Activated CD4-positive, alpha-beta T cell treated with anti-CD3 and anti-CD28 coated beads, Interleukin-2, amount 10 ng/mL, durations not matched to agents 24 days and 14 days (primary cell): ENCODE measurements around the gene SERTAD4. TPM values are rescaled to one million over a fixed set of nuclear protein-coding genes. Genes with fewer than 3 reads are reported as not detected.
"Not testable (repeated sequence)": the region's sequence is repeated elsewhere in the genome, so short reads cannot be mapped to it uniquely, and the experiment has no call there.

Experiments used
- DNase-seq: peaks from one replicate; pipeline ENCODE4 v3.0.0; 2022
- H3K27ac Mint-ChIP-seq: one replicate; pipeline ENCODE4 v1.8.0; 2022; ENCODE audit warnings: mild to moderate bottlenecking, mixed read lengths
- H3K27me3 Mint-ChIP-seq: one replicate; pipeline ENCODE4 v1.8.0; 2022; ENCODE audit warnings: mixed read lengths
- H3K36me3 Mint-ChIP-seq: one replicate; pipeline ENCODE4 v1.8.0; 2022; ENCODE audit warnings: low read depth, mild to moderate bottlenecking, mixed read lengths
- H3K4me1 Mint-ChIP-seq: one replicate; pipeline ENCODE4 v1.8.0; 2021; ENCODE audit warnings: mixed read lengths
- H3K4me3 Mint-ChIP-seq: one replicate; pipeline ENCODE4 v1.8.0; 2022; ENCODE audit warnings: mild to moderate bottlenecking, moderate library complexity, mixed read lengths
- H3K9me3 Mint-ChIP-seq: one replicate; pipeline ENCODE4 v1.8.0; 2021; ENCODE audit warnings: mixed read lengths
- intact Hi-C: fragments of 100-400 bp; cut with micrococcal nuclease; formaldehyde crosslinking; loops from one replicate; pipeline ENCODE4 v1.15.1; 2023
- total RNA-seq: library from RNA; stranded (reverse); gene quantifications from 2 replicates; pipeline ENCODE4 v1.2.3, GENCODE V29; 2022

The SERTAD4 gene
- total RNA-seq, 1 donor from 2014 or later: not detected

GRCh38 chr1:210260096-210260495 is 27.5 kb downstream of the SERTAD4 start:
- peaks cover 12% of the 10 kb centered on the region for H3K27me3 Mint-ChIP-seq

GRCh38 chr1:210262167-210262896 is 29.7 kb downstream of the SERTAD4 start:
- H3K4me1 Mint-ChIP-seq: no peaks in the 10 kb centered on the region
- intact Hi-C loops: no loop called here

More at GRCh38 chr1:210260096-210260495, 27.5 kb downstream of the SERTAD4 start:
- no peak for DNase-seq
- Mint-ChIP-seq H3K9me3 (no peaks in the 10 kb centered on the region), H3K4me1 (no peaks in the 10 kb centered on the region), H3K4me3 (no peak overlapping the region), H3K36me3 (no peaks in the 10 kb centered on the region), H3K27ac (no peak overlapping the region)
- intact Hi-C loops: no loop called here

GRCh38 chr1:210262897-210263272 is 30.3 kb downstream of the SERTAD4 start:
- H3K4me3 Mint-ChIP-seq: no peak overlapping the region
- intact Hi-C loops: no loop called here

More at GRCh38 chr1:210262167-210262896, 29.7 kb downstream of the SERTAD4 start:
- Mint-ChIP-seq H3K27ac (no peak overlapping the region), H3K27me3 (peaks cover 7% of the 10 kb centered on the region), H3K4me3 (no peak overlapping the region), H3K9me3 (no peaks in the 10 kb centered on the region), H3K36me3 (no peaks in the 10 kb centered on the region)
- no peak for DNase-seq

GRCh38 chr1:210263963-210264362 is 31.4 kb downstream of the SERTAD4 start:
- H3K4me1 Mint-ChIP-seq: no peaks in the 10 kb centered on the region
- no peaks in the 10 kb centered on the region for H3K9me3 Mint-ChIP-seq
- no peak overlapping the region for H3K4me3 Mint-ChIP-seq
- H3K27ac Mint-ChIP-seq: no peak overlapping the region
- no peaks in the 10 kb centered on the region for H3K36me3 Mint-ChIP-seq
- intact Hi-C loops: no loop called here
- no peak for DNase-seq
- H3K27me3 Mint-ChIP-seq: peaks cover 6% of the 10 kb centered on the region

More at GRCh38 chr1:210262897-210263272, 30.3 kb downstream of the SERTAD4 start:
- H3K36me3 Mint-ChIP-seq: no peaks in the 10 kb centered on the region
- no peak for DNase-seq
- H3K4me1 Mint-ChIP-seq: no peaks in the 10 kb centered on the region
- peaks cover 5% of the 10 kb centered on the region for H3K27me3 Mint-ChIP-seq
- no peak overlapping the region for H3K27ac Mint-ChIP-seq
- H3K9me3 Mint-ChIP-seq: no peaks in the 10 kb centered on the region

GRCh38 chr1:210264496-210265380 is 32.1 kb downstream of the SERTAD4 start:
- no peaks in the 10 kb centered on the region for H3K4me1 Mint-ChIP-seq
- no peak overlapping the region for H3K4me3 Mint-ChIP-seq
- no peak overlapping the region for H3K27ac Mint-ChIP-seq
- peaks cover 3% of the 10 kb centered on the region for H3K27me3 Mint-ChIP-seq
- intact Hi-C loops: no loop called here
- no peaks in the 10 kb centered on the region for H3K36me3 Mint-ChIP-seq
- DNase-seq: no peak
- H3K9me3 Mint-ChIP-seq: no peaks in the 10 kb centered on the region

GRCh38 chr1:210265392-210265955 is 32.9 kb downstream of the SERTAD4 start:
- intact Hi-C loops, H3K9me3 Mint-ChIP-seq, H3K27me3 Mint-ChIP-seq, H3K4me1 Mint-ChIP-seq, H3K36me3 Mint-ChIP-seq, DNase-seq, H3K4me3 Mint-ChIP-seq, H3K27ac Mint-ChIP-seq: not testable (repeated sequence)

- Mint-ChIP-seq H3K27me3 (peaks cover 9% of the 10 kb centered on the region), H3K4me3 (no peak overlapping the region), H3K4me1 (no peaks in the 10 kb centered on the region), H3K36me3 (no peaks in the 10 kb centered on the region), H3K27ac (no peak overlapping the region), H3K9me3 (no peaks in the 10 kb centered on the region)
- no peak for DNase-seq
- intact Hi-C loops: no loop called here
Observed at GRCh38 chr1:210269981-210270380, 37.4 kb downstream of the SERTAD4 start.

- H3K4me1 Mint-ChIP-seq: no peaks in the 10 kb centered on the region
- DNase-seq: no peak
Observed at GRCh38 chr1:210272666-210273065, 40.1 kb downstream of the SERTAD4 start.

GRCh38 chr1:210280221-210280620 is 47.6 kb downstream of the SERTAD4 start:
- Mint-ChIP-seq H3K27me3 (peaks cover 9% of the 10 kb centered on the region), H3K36me3 (no peaks in the 10 kb centered on the region), H3K4me3 (no peak overlapping the region), H3K4me1 (no peaks in the 10 kb centered on the region), H3K27ac (no peak overlapping the region), H3K9me3 (peaks cover 7% of the 10 kb centered on the region)
- intact Hi-C loops: no loop called here
- no peak for DNase-seq

More at GRCh38 chr1:210272666-210273065, 40.1 kb downstream of the SERTAD4 start:
- H3K4me3 Mint-ChIP-seq: no peak overlapping the region
- peaks cover 7% of the 10 kb centered on the region for H3K27me3 Mint-ChIP-seq
- H3K9me3 Mint-ChIP-seq: no peaks in the 10 kb centered on the region
- intact Hi-C loops: no loop called here
- no peaks in the 10 kb centered on the region for H3K36me3 Mint-ChIP-seq
- H3K27ac Mint-ChIP-seq: no peak overlapping the region

GRCh38 chr1:210288116-210288515 is 55.5 kb downstream of the SERTAD4 start:
- H3K4me3 Mint-ChIP-seq: no peak overlapping the region
- H3K9me3 Mint-ChIP-seq: no peaks in the 10 kb centered on the region
- intact Hi-C loops: no loop called here
- H3K27ac Mint-ChIP-seq: no peak overlapping the region
- H3K36me3 Mint-ChIP-seq: no peaks in the 10 kb centered on the region
- peaks cover 46% of the 10 kb centered on the region for H3K27me3 Mint-ChIP-seq
- no peak for DNase-seq
- H3K4me1 Mint-ChIP-seq: no peaks in the 10 kb centered on the region

GRCh38 chr1:210289248-210289647 is 56.7 kb downstream of the SERTAD4 start:
- Mint-ChIP-seq H3K36me3 (no peaks in the 10 kb centered on the region), H3K27ac (no peak overlapping the region), H3K4me1 (no peaks in the 10 kb centered on the region), H3K4me3 (no peak overlapping the region), H3K27me3 (peaks cover 49% of the 10 kb centered on the region), H3K9me3 (no peaks in the 10 kb centered on the region)
- intact Hi-C loops: no loop called here
- no peak for DNase-seq

- DNase-seq: no peak
- Mint-ChIP-seq H3K27ac (no peak overlapping the region), H3K4me1 (no peaks in the 10 kb centered on the region), H3K36me3 (no peaks in the 10 kb centered on the region), H3K27me3 (peaks cover 47% of the 10 kb centered on the region), H3K9me3 (no peaks in the 10 kb centered on the region), H3K4me3 (no peak overlapping the region)
- intact Hi-C loops: no loop called here
Observed at GRCh38 chr1:210291081-210291764, 58.6 kb downstream of the SERTAD4 start.

GRCh38 chr1:210291786-210292230 is 59.2 kb downstream of the SERTAD4 start:
- Mint-ChIP-seq H3K9me3 (no peaks in the 10 kb centered on the region), H3K36me3 (no peaks in the 10 kb centered on the region), H3K4me1 (no peaks in the 10 kb centered on the region), H3K27me3 (peaks cover 47% of the 10 kb centered on the region), H3K27ac (no peak overlapping the region), H3K4me3 (no peak overlapping the region)
- no peak for DNase-seq
- intact Hi-C loops: no loop called here
